ENCODE data around the gene SCAF4. TPM values are rescaled to one million over a fixed set of nuclear protein-coding genes. Genes with fewer than 3 reads are reported as not detected.

The SCAF4 gene
- total and polyA plus RNA-seq, 2 donors (not counting 3 experiments of a cell fraction or from before 2014, with no cell fraction given) = 12.2 to 41.2 TPM

DNA sequence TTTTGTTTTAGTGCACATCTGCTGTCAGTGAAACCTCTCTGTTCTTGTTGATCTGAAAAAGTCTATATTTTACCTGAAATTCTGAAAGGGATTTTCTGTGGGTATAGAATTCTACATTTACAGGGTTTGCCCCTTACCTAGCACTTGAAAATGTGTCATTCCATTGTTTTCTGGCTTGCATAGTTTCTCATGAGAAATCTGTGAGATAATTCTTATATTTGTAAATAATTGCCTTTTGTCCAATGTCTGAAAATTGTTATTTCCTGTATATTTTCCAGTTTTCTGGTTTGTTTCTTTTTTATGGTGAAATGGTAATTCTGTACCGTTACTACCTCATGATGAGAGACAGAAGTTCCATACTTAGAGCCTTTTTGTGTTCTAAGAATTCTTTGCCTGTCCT, 11.8 kb upstream of the SCAF4 start:
- Histone ChIP-seq H3K9me1 (replicated peaks; ENCODE audit: control insufficient read depth, extremely low read depth, insufficient read depth, low read length) (no peaks in the 10 kb centered on the region), H3K4me3 (replicated peaks in 1 of 3; ENCODE audit: insufficient read depth in 1 of 3, low read depth in 1 of 3, low read length in 3 of 3) (no peak overlapping the region), H3K36me3 (ENCODE audit: control insufficient read depth in 2 of 2, extremely low read depth in 1 of 2, insufficient read depth in 2 of 2, low read length in 2 of 2) (no peaks in the 10 kb centered on the region), H4K20me1 (replicated peaks; ENCODE audit: control insufficient read depth, extremely low read depth, insufficient read depth, low read length) (no peaks in the 10 kb centered on the region), H3K9me3 (replicated peaks; ENCODE audit: control insufficient read depth, insufficient read depth, low read length) (no peaks in the 10 kb centered on the region), H3K4me1 (ENCODE audit: control insufficient read depth, extremely low read depth, insufficient read depth, low read length) (no peaks in the 10 kb centered on the region), H3K27me3 (ENCODE audit: control insufficient read depth in 2 of 2, insufficient read depth in 2 of 2, low read length in 2 of 2) (no peaks in the 10 kb centered on the region), H3K27ac (ENCODE audit: insufficient read depth, low read depth, low read length) (no peak overlapping the region), H3K9ac (replicated peaks; ENCODE audit: extremely low read depth, insufficient read depth, low read length) (no peak overlapping the region), H2AFZ (ENCODE audit: low read depth, low read length) (no peak overlapping the region), H3K4me2 (ENCODE audit: insufficient read depth, low read length) (no peak overlapping the region), H3K79me2 (ENCODE audit: control insufficient read depth, insufficient read depth, low read length) (no peaks in the 10 kb centered on the region)
- FAIRE-seq (no peak), DNase-seq (ENCODE audit: low read depth, low spot score) (no peak)
- POLR2A ChIA-PET = no interaction called here
- TF ChIP-seq JUN (IDR thresholded peaks at IDR 0.05; ENCODE audit: borderline replicate concordance, insufficient read depth, insufficient read length, low read depth) (no peak), POLR2A (IDR thresholded peaks at IDR 0.05; ENCODE audit: low read depth, low read length) (no peak), MYC (IDR thresholded peaks at IDR 0.05; ENCODE audit: low read depth, low read length) (no peak), GATA2 (IDR thresholded peaks at IDR 0.05; ENCODE audit: insufficient read depth, insufficient read length, low read depth, low read length) (no peak), FOS (IDR thresholded peaks at IDR 0.05; ENCODE audit: borderline replicate concordance, insufficient read depth, low read length) (no peak), CTCF (IDR thresholded peaks at IDR 0.05; ENCODE audit: extremely low read depth in 1 of 2, insufficient read depth in 1 of 2, low read depth in 1 of 2, low read length in 2 of 2) (no peak), EZH2 (IDR thresholded peaks at IDR 0.05; ENCODE audit: borderline replicate concordance, low read depth, low read length, severe bottlenecking) (no peak), MAX (IDR thresholded peaks at IDR 0.05; ENCODE audit: insufficient read depth, insufficient read length) (no peak), POLR2AphosphoS5 (IDR thresholded peaks at IDR 0.05; ENCODE audit: insufficient read depth, low read depth, low read length) (no peak)
- dilution Hi-C loops (cut with MboI; ENCODE audit: extremely low pct_ligation_motif_present, low sequenced_read_pairs) (no loop called here), intact Hi-C loops (cut with micrococcal nuclease) (no loop called here)
- CTCF ChIA-PET = interaction anchor here (1.5 kb wide), 1 partner anchor 42 kb away, joined by 3 read pairs; no protein-coding TSS in a partner anchor
- no TSS peak for BruUV-seq (replicated peaks)

All from endothelial cell of umbilical vein (primary cell).